Fibroblast of villous mesenchyme (primary cell): ENCODE results near the gene ARHGAP20. TPM values are rescaled to one million over a fixed set of nuclear protein-coding genes. Genes with fewer than 3 reads are reported as not detected.

Source experiments
- DNase-seq: peaks from one replicate; pipeline ENCODE4 v3.0.0-alpha.2; 2010; ENCODE audit warnings: low read depth
- H3K4me3 ChIP-seq: 2 replicates; pipeline ENCODE4 v1.5.1; 2011; ENCODE audit warnings: low read depth, mild to moderate bottlenecking, low read length
- total RNA-seq: library from RNA; depleted of rRNA; stranded (reverse); fragments of >200 nt; gene quantifications from 2 replicates; pipeline ENCODE4 v1.2.3, GENCODE V29; 2012
- TF ChIP-seq, protein P1 (sequence below): IDR thresholded peaks from 2 replicates; pipeline ENCODE4 v1.5.1; 2012; ENCODE audit warnings: low read depth, mild to moderate bottlenecking, low read length; ENCODE audit not compliant: insufficient read depth

ARHGAP20 gene
- total RNA-seq, 1 donor, result 7.3 TPM

DNA sequence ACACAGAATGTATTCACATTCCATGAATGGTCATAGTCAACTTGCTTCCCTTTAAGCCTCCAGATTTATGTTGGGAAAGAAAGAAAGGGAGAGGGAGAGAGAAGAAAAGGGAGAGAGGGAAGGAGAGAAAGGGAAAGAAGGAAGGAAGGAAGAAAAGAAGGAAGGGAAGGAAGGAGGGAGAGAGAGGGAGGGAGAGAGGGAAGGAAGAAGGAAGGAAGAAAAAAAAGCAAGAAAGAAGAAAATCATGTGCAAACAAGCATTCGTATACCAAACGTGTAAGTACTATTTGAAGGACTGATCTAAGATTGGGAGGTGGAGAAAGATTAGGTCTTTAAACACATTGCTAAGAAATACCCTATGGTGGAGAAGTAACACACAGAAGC, 23.9 kb upstream of the ARHGAP20 start:
- TF ChIP-seq, protein P1, sequence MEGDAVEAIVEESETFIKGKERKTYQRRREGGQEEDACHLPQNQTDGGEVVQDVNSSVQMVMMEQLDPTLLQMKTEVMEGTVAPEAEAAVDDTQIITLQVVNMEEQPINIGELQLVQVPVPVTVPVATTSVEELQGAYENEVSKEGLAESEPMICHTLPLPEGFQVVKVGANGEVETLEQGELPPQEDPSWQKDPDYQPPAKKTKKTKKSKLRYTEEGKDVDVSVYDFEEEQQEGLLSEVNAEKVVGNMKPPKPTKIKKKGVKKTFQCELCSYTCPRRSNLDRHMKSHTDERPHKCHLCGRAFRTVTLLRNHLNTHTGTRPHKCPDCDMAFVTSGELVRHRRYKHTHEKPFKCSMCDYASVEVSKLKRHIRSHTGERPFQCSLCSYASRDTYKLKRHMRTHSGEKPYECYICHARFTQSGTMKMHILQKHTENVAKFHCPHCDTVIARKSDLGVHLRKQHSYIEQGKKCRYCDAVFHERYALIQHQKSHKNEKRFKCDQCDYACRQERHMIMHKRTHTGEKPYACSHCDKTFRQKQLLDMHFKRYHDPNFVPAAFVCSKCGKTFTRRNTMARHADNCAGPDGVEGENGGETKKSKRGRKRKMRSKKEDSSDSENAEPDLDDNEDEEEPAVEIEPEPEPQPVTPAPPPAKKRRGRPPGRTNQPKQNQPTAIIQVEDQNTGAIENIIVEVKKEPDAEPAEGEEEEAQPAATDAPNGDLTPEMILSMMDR, result no peak
- no peak for DNase-seq
- H3K4me3 ChIP-seq, result no peak overlapping the region

DNA sequence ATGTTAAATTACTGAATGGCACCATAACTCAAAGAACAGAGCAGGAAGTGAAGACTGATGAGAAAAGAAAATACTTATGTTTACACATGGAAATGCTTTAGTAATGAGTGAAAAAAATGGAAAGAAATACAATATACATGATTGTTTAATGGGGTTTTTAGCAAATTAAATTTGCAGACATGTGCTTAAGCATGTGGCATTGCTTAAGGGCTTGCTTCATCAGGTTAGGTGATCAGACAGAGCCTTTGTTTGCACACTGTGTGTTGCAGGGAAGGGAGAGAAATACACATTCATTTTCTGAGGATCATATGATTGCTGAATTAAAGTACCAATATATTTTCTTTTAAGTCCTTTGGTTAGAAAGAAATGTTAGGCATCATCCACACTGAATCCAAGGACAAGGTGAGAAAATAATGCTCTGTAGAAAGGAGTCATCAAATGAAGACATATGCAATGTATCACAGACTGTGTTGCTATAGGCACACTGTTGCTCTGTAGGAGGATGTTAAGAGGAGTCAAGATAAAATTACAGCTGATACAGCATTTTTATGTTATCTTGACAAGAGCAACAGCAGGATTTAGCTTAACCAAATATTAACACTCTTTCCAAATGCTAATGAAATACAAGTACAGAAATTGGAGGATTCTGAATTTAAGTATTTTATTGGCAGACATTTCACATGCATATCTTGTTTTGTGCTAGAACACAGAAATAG, 23.4 kb upstream of the ARHGAP20 start:
- H3K4me3 ChIP-seq, result no peak overlapping the region
- TF ChIP-seq, protein P1, result no peak
- DNase-seq, result no peak

DNA sequence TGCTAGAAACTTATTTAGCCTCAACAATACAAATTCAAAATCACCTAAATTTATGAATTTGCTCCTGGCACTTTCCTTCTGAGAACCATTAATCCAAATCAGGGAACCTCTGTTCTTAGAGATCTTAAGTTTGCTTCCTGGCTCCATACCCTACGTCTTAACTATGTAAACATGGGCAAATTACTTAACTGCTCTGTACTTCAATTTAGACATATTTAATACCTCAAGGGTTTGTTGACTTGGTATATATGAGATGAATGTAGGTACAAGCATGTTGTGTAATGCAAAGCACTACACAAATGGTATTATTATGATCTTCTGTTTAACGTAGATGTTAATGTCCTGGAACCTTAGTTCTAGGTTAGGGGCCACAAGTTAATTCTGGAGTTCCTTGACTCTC, 22.6 kb upstream of the ARHGAP20 start:
- TF ChIP-seq, protein P1, result no peak
- no peak for DNase-seq
- no peak overlapping the region for H3K4me3 ChIP-seq

DNA sequence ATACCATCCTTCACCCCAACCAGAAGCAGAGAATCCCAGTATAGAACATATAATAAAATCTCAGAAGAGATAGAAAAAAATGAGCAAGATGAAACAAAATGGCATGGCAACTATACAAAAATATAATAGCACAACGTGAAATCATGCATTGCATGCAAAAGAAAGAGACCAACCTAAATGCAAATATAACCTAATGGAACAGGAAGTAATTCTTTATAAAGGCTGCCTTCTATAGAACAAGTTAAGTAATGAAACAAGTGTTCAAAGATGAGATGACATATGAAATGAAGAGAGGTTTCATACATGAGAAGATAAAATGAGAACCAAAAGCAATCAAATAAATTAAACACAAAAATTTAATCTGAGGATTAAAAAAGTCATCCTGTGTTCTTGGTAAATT, 18.5 kb upstream of the ARHGAP20 start:
- DNase-seq, result no peak
- TF ChIP-seq, protein P1, result no peak
- no peak overlapping the region for H3K4me3 ChIP-seq

DNA sequence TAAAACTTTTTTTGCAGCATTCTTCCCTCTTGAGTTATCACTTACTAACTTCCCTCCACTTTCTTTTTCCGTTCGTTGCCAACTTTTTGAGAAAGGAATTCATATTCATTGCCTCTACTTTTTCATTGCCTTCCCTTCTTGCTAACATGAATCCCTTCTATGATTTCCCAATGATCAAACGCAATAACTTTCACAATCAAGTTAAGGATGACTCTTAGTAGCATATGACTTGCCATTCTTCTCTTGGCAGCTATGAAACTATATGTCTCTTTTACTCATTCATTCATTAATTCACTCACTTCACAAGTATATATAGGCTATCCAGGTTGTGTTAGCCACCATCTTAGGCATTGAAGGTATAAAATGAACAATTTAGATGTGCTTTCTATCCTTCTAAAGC, 16.6 kb upstream of the ARHGAP20 start:
- TF ChIP-seq, protein P1, result no peak
- H3K4me3 ChIP-seq, result no peak overlapping the region
- DNase-seq, result peak; percentile 34

DNA sequence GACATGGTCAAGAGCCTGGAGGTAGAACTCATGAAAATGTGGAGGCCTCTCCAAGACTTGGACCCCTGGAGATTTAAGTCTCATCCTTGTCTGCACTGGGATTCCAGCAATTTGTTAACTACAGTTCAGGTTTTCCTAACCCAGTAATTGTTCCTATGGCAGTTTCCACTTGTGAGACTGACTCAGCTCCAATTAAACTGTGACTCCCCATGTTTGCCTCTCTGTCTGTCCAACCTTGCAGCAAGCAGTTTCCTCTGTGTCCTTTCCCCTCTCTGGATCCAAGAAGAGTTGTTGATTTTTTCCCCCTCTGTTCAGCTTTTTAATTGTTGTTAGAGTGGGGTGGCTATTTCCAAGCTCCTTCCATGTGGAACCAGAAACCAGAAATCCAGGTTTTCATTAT, 16.2 kb upstream of the ARHGAP20 start:
- TF ChIP-seq, protein P1, result no peak
- DNase-seq, result no peak
- no peak overlapping the region for H3K4me3 ChIP-seq

DNA sequence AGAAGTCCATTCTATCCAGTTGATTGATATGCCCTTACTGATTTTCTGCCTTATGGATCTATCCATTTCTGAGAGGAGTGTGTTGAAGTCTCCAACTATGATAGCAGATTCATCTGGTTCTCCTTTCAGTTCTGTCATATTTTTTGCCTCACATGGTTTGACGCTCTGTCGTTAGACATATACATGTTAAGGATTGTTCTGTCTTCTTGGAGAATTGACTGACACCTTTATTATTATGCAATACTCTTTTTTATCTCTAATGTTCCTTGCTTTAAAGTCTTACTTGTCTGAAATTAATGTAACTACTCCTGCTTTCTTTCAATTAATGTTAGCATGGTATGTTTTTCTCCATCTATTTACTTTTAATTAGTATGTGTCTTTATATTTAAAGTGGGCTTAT, 12.1 kb upstream of the ARHGAP20 start:
- DNase-seq, result no peak
- H3K4me3 ChIP-seq, result no peak overlapping the region
- TF ChIP-seq, protein P1, result no peak
